Activated T-cell treated with anti-CD3 and anti-CD28 coated beads for 24 hours (primary cell): Measurements from ENCODE around the gene ADAMTS17.

Experiments
- DNase-seq: peaks from one replicate; pipeline ENCODE4 v3.0.0-alpha.2; 2020; ENCODE audit warnings: low read depth

Gene ADAMTS17

GRCh38 chr15:100310513-100311153, 31.1 kb downstream of the ADAMTS17 start:
- no peak for DNase-seq

GRCh38 chr15:100310041-100310405, 31.8 kb downstream of the ADAMTS17 start:
- DNase-seq, result no peak

- no peak for DNase-seq
These were observed 32.4 kb downstream of the ADAMTS17 start for GRCh38 chr15:100309109-100310040.

GRCh38 chr15:100308608-100309007, 33.2 kb downstream of the ADAMTS17 start:
- no peak for DNase-seq

- DNase-seq, result no peak
These were observed 33.6 kb downstream of the ADAMTS17 start for GRCh38 chr15:100308213-100308600.

GRCh38 chr15:100307241-100308212, 34.2 kb downstream of the ADAMTS17 start:
- DNase-seq, result no peak

DNA sequence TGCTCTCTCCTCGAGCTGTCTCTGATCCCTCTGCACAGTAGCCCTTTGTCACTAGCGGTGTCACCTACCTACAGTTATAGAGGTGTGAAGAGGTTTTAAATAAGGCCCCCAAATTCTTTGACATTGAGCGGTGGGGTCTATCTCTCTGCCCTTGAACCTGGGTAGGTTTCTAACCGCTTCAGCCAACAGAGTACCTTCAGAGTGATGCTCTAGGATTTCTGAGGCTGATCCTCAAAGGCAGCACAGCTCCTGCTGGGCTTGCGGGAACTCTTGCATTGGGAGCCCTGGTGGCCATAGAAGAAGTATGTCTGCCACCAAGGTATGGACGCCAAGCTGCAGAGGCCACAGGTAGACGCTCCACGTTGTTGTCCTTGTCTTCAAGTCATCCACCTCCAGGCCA, 35.7 kb downstream of the ADAMTS17 start:
- no peak for DNase-seq

DNA sequence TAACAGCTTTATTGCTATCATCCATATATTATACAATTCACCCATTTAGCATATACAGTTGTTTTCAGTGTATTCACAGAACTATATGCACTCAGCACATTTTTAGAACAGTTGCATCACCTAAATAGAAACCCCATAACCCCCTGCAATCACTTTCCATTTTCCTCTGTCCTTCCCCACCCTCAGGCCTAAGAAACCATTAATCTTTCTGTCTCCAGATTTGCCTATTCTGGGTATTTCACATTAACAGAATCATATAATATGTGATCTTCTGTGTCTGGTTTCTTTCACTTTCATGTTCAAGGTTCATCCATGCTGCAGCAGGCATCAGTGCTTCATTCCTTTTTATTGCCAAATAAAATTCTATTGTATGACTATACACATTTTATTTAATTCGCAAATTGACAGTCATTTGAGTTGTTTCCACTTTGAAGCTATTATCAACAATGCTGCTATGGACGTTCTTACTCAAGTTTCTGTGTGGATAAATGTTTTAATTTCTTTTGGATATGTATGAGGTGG, 39.8 kb downstream of the ADAMTS17 start:
- DNase-seq, result no peak

DNA sequence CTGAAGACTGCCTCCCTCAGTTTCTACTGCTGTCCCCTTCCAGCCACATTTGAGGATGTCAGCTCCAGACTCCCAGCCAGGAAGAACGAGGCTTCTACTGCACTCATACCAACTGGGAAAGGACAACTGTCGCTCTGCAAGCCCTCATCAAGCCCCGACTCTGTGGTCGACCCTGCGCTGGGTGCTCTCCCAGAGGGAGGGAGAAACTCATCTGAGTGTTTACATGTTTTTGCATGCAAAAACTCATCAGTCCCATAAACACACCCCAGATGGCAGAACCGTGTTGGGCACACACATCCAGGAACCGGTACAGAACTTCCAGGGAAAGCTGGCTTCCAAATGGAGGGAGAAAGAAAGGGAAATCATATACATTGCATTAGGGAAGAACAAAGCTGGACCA, 43.5 kb downstream of the ADAMTS17 start:
- DNase-seq, result no peak

DNA sequence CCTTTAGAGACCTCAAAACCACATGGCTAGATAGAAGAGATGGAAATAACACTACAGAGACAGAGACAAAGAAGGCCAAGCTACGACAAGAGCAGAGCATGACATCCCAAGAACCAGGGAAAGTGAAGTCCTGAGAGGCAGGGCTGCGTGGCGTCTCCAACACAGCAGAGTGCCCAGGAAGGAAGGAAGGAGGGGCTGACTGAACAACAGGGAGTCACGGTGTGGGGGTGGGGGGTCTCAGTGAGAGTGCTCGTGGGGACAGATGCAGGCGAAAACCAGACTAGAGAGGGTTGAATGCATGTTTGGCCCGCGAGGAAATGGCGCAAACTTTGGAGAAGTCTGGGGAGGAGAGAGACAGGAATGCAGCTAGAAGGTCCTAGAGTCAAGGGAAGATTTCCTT, 44.0 kb downstream of the ADAMTS17 start:
- no peak for DNase-seq

DNA sequence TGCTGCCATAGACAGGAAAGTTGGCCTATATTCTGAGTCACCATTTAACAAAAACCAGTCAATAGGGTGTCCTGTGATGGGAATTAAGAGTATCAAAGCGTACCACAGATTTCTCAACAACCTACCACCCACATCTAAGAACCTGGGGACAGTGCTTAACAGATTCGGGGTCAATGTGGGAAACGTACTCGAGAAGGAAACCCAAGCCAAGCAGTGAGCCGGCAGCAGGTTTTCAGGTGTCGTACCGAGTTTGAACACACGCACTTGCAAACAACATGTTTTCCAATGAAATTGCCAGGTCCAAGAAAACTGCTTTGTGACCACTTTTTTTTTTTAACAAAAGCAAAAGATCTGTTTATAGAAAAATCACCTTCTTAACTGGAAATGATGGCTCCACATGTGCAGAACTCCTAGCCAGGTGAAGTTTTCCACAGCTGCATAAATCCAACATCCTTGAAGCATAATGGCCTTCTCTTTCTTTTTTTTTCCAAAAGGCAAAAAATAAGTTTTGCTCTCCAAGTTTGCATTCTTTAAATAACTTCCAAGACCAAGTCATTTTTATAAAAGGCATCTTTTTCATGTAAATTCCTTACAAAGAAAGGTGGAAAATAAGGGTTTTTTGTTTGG, 45.7 kb downstream of the ADAMTS17 start:
- no peak for DNase-seq

- no peak for DNase-seq
These were observed 49.8 kb downstream of the ADAMTS17 start for GRCh38 chr15:100292010-100292409.

GRCh38 chr15:100291106-100291505, 50.7 kb downstream of the ADAMTS17 start:
- DNase-seq, result no peak

- no peak for DNase-seq
These were observed 56.0 kb downstream of the ADAMTS17 start for GRCh38 chr15:100285641-100286295.

DNA sequence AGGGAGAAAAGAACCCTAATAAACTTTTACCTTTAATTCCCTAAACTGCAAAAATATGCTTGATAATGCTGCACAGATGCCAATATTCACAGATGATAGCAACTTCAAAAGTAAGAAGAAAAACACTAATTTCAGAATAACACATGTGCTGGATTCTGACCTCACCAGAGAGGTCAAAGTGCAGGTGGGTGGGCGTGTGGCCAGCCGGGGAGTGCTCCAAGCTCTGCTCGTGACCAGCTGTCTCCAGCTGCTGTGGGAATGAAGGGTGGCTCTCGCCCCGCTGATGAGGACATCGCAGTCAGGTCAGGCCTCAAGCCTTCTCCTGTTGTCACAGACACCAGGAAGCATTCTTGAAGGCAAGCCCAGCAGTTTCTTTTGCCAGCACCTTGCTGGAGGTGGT, 57.1 kb downstream of the ADAMTS17 start:
- DNase-seq, result no peak

- DNase-seq, result no peak
These were observed 57.6 kb downstream of the ADAMTS17 start for GRCh38 chr15:100284191-100284590.

DNA sequence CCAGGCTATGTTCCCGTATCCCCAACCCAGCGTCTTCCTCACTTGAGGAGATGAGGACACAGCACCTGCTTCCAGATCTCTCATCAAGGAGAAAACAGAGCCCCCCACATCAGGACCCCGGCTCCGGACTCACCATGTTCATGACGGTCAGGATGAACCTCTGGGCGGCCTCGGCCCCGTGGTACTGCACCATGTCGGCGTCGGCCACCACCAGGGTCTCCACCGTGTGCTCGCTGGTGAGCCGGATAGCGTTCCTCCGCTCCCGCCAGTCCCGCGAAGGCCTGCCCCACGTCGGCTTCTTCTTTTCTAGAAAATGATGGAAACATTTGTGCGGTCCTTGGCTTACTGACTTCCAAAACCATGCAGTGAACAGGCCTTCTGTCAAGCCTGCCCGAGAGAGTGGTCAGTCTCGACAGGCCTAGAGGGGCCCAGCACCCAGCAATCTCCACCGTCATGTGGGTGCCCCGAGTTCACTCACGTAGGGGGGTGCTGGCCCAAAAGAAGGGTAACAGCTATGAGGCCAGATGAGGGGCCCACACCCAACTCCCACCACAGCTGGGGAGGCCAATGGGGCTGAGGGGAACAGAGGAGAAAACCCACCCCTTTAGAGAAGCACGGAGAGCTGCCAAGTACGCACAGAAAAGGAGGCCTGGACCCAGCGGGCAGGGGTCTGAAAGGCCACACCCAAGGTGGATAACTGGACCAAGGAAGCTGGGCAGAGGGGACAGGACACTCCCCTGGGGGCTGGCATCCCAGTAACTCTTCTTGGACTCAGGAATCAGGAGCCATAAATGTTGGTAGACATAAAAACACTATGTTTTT, 60.5 kb downstream of the ADAMTS17 start:
- DNase-seq, result no peak

GRCh38 chr15:100279849-100280248, 61.9 kb downstream of the ADAMTS17 start:
- DNase-seq, result no peak

- no peak for DNase-seq
These were observed 62.3 kb downstream of the ADAMTS17 start for GRCh38 chr15:100279446-100279845.
